HepG2 (cell line): ENCODE measurements around the gene TRAK1. TPM values are rescaled to one million over a fixed set of nuclear protein-coding genes. Genes with fewer than 3 reads are reported as not detected.

Experiments used
- ATAC-seq: fragments of 200-7000 bp; cut with Tn5 transposase; 3 replicates; pipeline ENCODE4 v1.9.1; 2020; ENCODE audit warnings: mild to moderate bottlenecking, moderate library complexity
- BruUV-seq: library from RNA; stranded (reverse); fragments of 400-500 nt; replicated peaks from 2 replicates; lab custom pipeline; 2021; lab: Mats Ljungman, UMichigan
- CTCF ChIA-PET: fragments of 300-600 bp; formaldehyde crosslinking; extraction: SDS; loops from one replicate; lab custom pipeline; 2021; ENCODE audit warnings: low total read pairs, inconsistent platforms, low intra/inter-chr PET ratio; lab: Yijun Ruan, JAX
- POLR2A ChIA-PET: fragments of 350-600 bp; sonication (Branson Sonifier 250); formaldehyde crosslinking; loops from one replicate; lab custom pipeline; 2020; ENCODE audit warnings: antibody characterized with exemption, inconsistent platforms; lab: Yijun Ruan, JAX
- DNase-seq: peaks from one replicate; pipeline ENCODE4 v3.0.0-alpha.2; 2015; ENCODE audit warnings: low spot score
- FAIRE-seq: peaks from 3 replicates; lab custom pipeline; 2011; peaks lifted over from hg19 to GRCh38; lab: Jason Lieb, UNC
- H2AFZ ChIP-seq: one replicate; pipeline ENCODE4 v1.6.1; 2011; ENCODE audit warnings: low read length, inconsistent platforms
- H3K27ac ChIP-seq: fragments of 300-600 bp; 3 replicates; pipeline ENCODE4 v1.8.0; 2011; ENCODE audit warnings: mixed run types, mild to moderate bottlenecking, mixed read lengths, low read length, inconsistent platforms; ENCODE audit not compliant: insufficient read depth; ENCODE audit errors: extremely low read length
- H3K27me3 ChIP-seq, 2 experiments: fragments of 200-600 bp in 1 of 2; 2 replicates in 1 of 2; 3 replicates in 1 of 2; pipeline versions ENCODE4 v1.6.0 to v1.8.0; 2011; ENCODE audit warnings: low read length in 2 of 2, mild to moderate bottlenecking in 2 of 2, moderate library complexity in 2 of 2, inconsistent platforms in 1 of 2; ENCODE audit not compliant: insufficient read depth in 2 of 2, control insufficient read depth in 1 of 2
- H3K36me3 ChIP-seq, 2 experiments: fragments of 200-600 bp in 1 of 2; replicated peaks in 1 of 2; 2 replicates in 1 of 2; 3 replicates in 1 of 2; pipeline versions ENCODE4 v1.5.1 to v1.8.0; 2011; ENCODE audit warnings: low read length in 2 of 2, inconsistent platforms in 1 of 2; ENCODE audit not compliant: insufficient read depth in 2 of 2, control insufficient read depth in 1 of 2
- H3K4me1 ChIP-seq: 2 replicates; pipeline ENCODE4 v1.5.1; 2012; ENCODE audit warnings: low read length, inconsistent platforms; ENCODE audit not compliant: insufficient read depth
- H3K4me2 ChIP-seq: 2 replicates; pipeline ENCODE4 v1.6.0; 2011; ENCODE audit warnings: low read depth, low read length, inconsistent platforms
- H3K4me3 ChIP-seq, 3 experiments: fragments of 200-600 bp in 1 of 3; sonication (generic), shearing (Covaris generic) in 1 of 3; replicated peaks in 1 of 3; 2 replicates each; pipeline ENCODE4 v1.5.1; 2011 to 2016; ENCODE audit warnings: low read length in 3 of 3, inconsistent platforms in 2 of 3, low read depth in 2 of 3, mild to moderate bottlenecking in 2 of 3, control low read depth in 1 of 3, mixed read lengths in 1 of 3; ENCODE audit not compliant: insufficient read depth in 1 of 3
- H3K79me2 ChIP-seq: one replicate; pipeline ENCODE4 v1.6.1; 2011; ENCODE audit warnings: low read length, inconsistent platforms; ENCODE audit not compliant: insufficient read depth
- H3K9ac ChIP-seq: 2 replicates; pipeline ENCODE4 v1.6.0; 2011; ENCODE audit warnings: mild to moderate bottlenecking, low read depth, low read length, inconsistent platforms; ENCODE audit not compliant: insufficient read depth
- H3K9me3 ChIP-seq: 2 replicates; pipeline ENCODE4 v1.5.1; 2012; ENCODE audit warnings: mild to moderate bottlenecking, low read length
- H4K20me1 ChIP-seq: 2 replicates; pipeline ENCODE4 v1.6.0; 2011; ENCODE audit warnings: inconsistent platforms, mild to moderate bottlenecking, low read length, moderate library complexity; ENCODE audit not compliant: insufficient read depth
- ETV5 ChIP-seq: IDR thresholded peaks from 2 replicates; pipeline ENCODE4 v1.6.1; 2018; ENCODE audit warnings: missing biosample characterization, missing genetic modification reagents, inconsistent platforms, borderline replicate concordance
- ISL2 ChIP-seq: sonication (generic); formaldehyde crosslinking; IDR thresholded peaks from 2 replicates; pipeline ENCODE4 v1.5.0; 2020; ENCODE audit warnings: missing genetic modification reagents
- TBX3 ChIP-seq: fragments of 450-650 bp; IDR thresholded peaks from 2 replicates; pipeline ENCODE4 v1.6.1; 2017; ENCODE audit warnings: antibody characterized with exemption, mild to moderate bottlenecking, inconsistent platforms, borderline replicate concordance
- ZNF251 ChIP-seq: sonication (generic); formaldehyde crosslinking; IDR thresholded peaks from 2 replicates; pipeline ENCODE4 v1.9.0; 2021; ENCODE audit warnings: mild to moderate bottlenecking, missing genetic modification reagents
- ZNF263 ChIP-seq: sonication (generic); formaldehyde crosslinking; IDR thresholded peaks from 2 replicates; pipeline ENCODE4 v1.4.0; 2020; ENCODE audit warnings: missing genetic modification reagents
- ZNF296 ChIP-seq: sonication (generic); formaldehyde crosslinking; conservative IDR thresholded peaks from 2 replicates; pipeline ENCODE4 v1.5.0; 2020; ENCODE audit warnings: mild to moderate bottlenecking, missing genetic modification reagents
- ZNF709 ChIP-seq: sonication (generic); formaldehyde crosslinking; IDR thresholded peaks from 2 replicates; pipeline ENCODE4 v1.5.0; 2020; ENCODE audit warnings: mild to moderate bottlenecking, missing genetic modification reagents
- WGBS: methylation state at CpG from one replicate; pipeline ENCODE4 v1.1.6; 2017; ENCODE audit warnings: low lambda C conversion rate; 5-methylcytosine and 5-hydroxymethylcytosine counted together
- in situ Hi-C: cut with HindIII; loops from 2 replicates; pipeline ENCODE4 v1.10.0; 2017; ENCODE audit warnings: low pct_unique_long_range_greater_than_20kb; ENCODE audit not compliant: extremely low pct_ligation_motif_present
- intact Hi-C: fragments of 100-400 bp; cut with micrococcal nuclease; formaldehyde crosslinking; loops from one replicate; pipeline ENCODE4 v1.10.0; 2022; ENCODE audit not compliant: unreplicated experiment
- polyA plus RNA-seq, 8 experiments: library from polyadenylated mRNA; depleted of rRNA in 3 of 8; stranded (reverse) in 7 of 8; unstranded in 1 of 8; fragments of >200 nt; fragmentation: Illumina TruSeq in 4 of 8; extraction: Trizol in 4 of 8; gene quantifications; 2 replicates each; pipeline versions ENCODE4 v1.2.1 to v1.2.3, GENCODE V29; 2011 to 2016; ENCODE audit warnings: low read depth in 4 of 8, missing spikeins in 1 of 8, mixed read lengths in 1 of 8; ENCODE audit not compliant: insufficient read depth in 1 of 8
- total RNA-seq, 5 experiments: library from RNA; depleted of rRNA; stranded (reverse); fragments of >200 nt; fragmentation: Illumina TruSeq; extraction: Trizol; gene quantifications; 2 replicates each; pipeline ENCODE4 v1.2.3, GENCODE V29; 2016; ENCODE audit warnings: low read depth in 1 of 5

The TRAK1 gene
- total and polyA plus RNA-seq, 2 of the 13 experiments (the other 11 are each of a cell fraction or from before 2014, with no cell fraction given), result 20.5 to 46.6 TPM

- no TSS peak for BruUV-seq
- in situ Hi-C loops, result no loop called here
- Histone ChIP-seq H3K27ac (peak overlapping the region; percentile 70), H3K9me3 (no peaks in the 10 kb centered on the region), H3K4me3 (peak overlapping the region in 2 of 3 experiments; percentile 65 to 81; a peak in 3 of 6 replicates), H3K79me2 (peaks cover 37% of the 10 kb centered on the region), H4K20me1 (no peaks in the 10 kb centered on the region), H3K27me3 (no peaks in the 10 kb centered on the region; a peak in 1 of 5 replicates), H2AFZ (no peak overlapping the region), H3K36me3 (no peaks in the 10 kb centered on the region), H3K9ac (peak overlapping the region; percentile 49; the same call in 1 of the 2 replicates), H3K4me1 (peaks cover 48% of the 10 kb centered on the region), H3K4me2 (peak overlapping the region; percentile 92)
- TF ChIP-seq ZNF263 (CRISPR knock-in tag) (no peak), TBX3 (no peak), ZNF251 (CRISPR knock-in tag) (no peak), ZNF296 (CRISPR knock-in tag) (no peak), ZNF709 (CRISPR knock-in tag) (0 out of 2 replicates have a peak, but pooled peaks have one; percentile 32), ISL2 (CRISPR knock-in tag) (no peak), ETV5 (CRISPR knock-in tag) (no peak)
- WGBS, result 61% methylated on average over 8 of the region's 8 CpGs
- FAIRE-seq, result no peak
- CTCF ChIA-PET, result no interaction called here
- 0 out of 3 replicates have a peak, but pooled peaks have one; percentile 6 for ATAC-seq
- POLR2A ChIA-PET, result interaction anchor here (1.0 to 3.4 kb wide), 10 partner anchors 8 to 42 kb away, joined by 3 to 80 read pairs (median 6); no protein-coding TSS in a partner anchor
- intact Hi-C loops, result no loop called here
- no peak for DNase-seq
Observed at GRCh38 chr3:42159147-42159546, 68.0 kb downstream of the TRAK1 start.
